ENCODE measurements around the gene KRTAP4-7. TPM values are rescaled to one million over a fixed set of nuclear protein-coding genes. Genes with fewer than 3 reads are reported as not detected.
A peak's percentile ranks its signal among the peaks of the same experiment; 100 is the strongest.
"Not testable (repeated sequence)": the region's sequence is repeated elsewhere in the genome, so short reads cannot be mapped to it uniquely, and the experiment has no call there.

The KRTAP4-7 gene
- total RNA-seq, 1 donor from 2014 or later: not detected

DNA sequence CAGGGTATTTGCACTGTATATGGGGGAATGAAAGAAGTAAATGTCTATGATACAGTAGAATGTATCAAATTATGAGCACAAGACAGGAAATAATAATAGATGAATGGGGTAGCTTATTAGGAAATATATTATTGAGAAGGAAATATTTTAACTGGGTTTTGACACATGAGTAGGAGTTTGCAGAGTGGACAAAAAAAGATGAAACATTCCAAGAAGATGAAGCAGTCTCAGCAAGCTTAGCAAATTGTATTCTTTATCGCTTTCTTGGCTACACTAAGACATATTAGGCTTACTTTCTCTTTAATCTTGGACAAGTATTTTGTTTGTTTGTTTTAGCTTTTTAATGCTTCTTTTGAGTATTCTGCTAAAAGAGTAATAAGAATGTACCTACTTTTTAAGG, 19.9 kb downstream of the KRTAP4-7 start:
- Mint-ChIP-seq H3K36me3 (ENCODE audit: low read depth) (no peaks in the 10 kb centered on the region), H3K9me3 (ENCODE audit: low read depth) (no peaks in the 10 kb centered on the region), H3K4me1 (ENCODE audit: low read depth) (peaks cover 36% of the 10 kb centered on the region), H3K27ac (ENCODE audit: unreplicated experiment) (no peak overlapping the region), H3K27me3 (ENCODE audit: low read depth) (no peaks in the 10 kb centered on the region), H3K4me3 (ENCODE audit: unreplicated experiment) (no peak overlapping the region)
- DNase-seq (ENCODE audit: low spot score): no peak
- no peak for TF ChIP-seq CTCF (IDR thresholded peaks at IDR 0.05)

GRCh38 chr17:41104386-41105038, 20.6 kb downstream of the KRTAP4-7 start:
- H3K27me3 Mint-ChIP-seq (ENCODE audit: low read depth); H3K36me3 Mint-ChIP-seq (ENCODE audit: low read depth); H3K4me3 Mint-ChIP-seq (ENCODE audit: unreplicated experiment); H3K9me3 Mint-ChIP-seq (ENCODE audit: low read depth); DNase-seq (ENCODE audit: low spot score): not testable (repeated sequence)
- peak overlapping the region; percentile 9 for H3K27ac Mint-ChIP-seq (ENCODE audit: unreplicated experiment)
- peaks cover 32% of the 10 kb centered on the region for H3K4me1 Mint-ChIP-seq (ENCODE audit: low read depth)

- H3K36me3 Mint-ChIP-seq (ENCODE audit: low read depth); H3K27me3 Mint-ChIP-seq (ENCODE audit: low read depth); H3K4me3 Mint-ChIP-seq (ENCODE audit: unreplicated experiment); H3K9me3 Mint-ChIP-seq (ENCODE audit: low read depth); DNase-seq (ENCODE audit: low spot score): not testable (repeated sequence)
- peaks cover 24% of the 10 kb centered on the region for H3K4me1 Mint-ChIP-seq (ENCODE audit: low read depth)
- H3K27ac Mint-ChIP-seq (ENCODE audit: unreplicated experiment): peak within 1 kb of the TSS; percentile 9
These were observed 21.4 kb downstream of the KRTAP4-7 start, which contains the start of gene KRTAP4-9 for GRCh38 chr17:41105347-41105746. TSS of gene KRTAP4-9 (plus strand) at chr17:41105389. CDS start at chr17:41105389, 0 bp downstream.

- H3K27me3 Mint-ChIP-seq (ENCODE audit: low read depth): no peaks in the 10 kb centered on the region
These were observed 24.0 kb downstream of the KRTAP4-7 start for GRCh38 chr17:41107941-41108450.

GRCh38 chr17:41108728-41109386, 24.9 kb downstream of the KRTAP4-7 start:
- not testable (repeated sequence) for DNase-seq (ENCODE audit: low spot score); H3K27ac Mint-ChIP-seq (ENCODE audit: unreplicated experiment); H3K27me3 Mint-ChIP-seq (ENCODE audit: low read depth); H3K4me3 Mint-ChIP-seq (ENCODE audit: unreplicated experiment); H3K9me3 Mint-ChIP-seq (ENCODE audit: low read depth); H3K36me3 Mint-ChIP-seq (ENCODE audit: low read depth)
- H3K4me1 Mint-ChIP-seq (ENCODE audit: low read depth): peaks cover 15% of the 10 kb centered on the region

More at GRCh38 chr17:41107941-41108450, 24.0 kb downstream of the KRTAP4-7 start:
- Mint-ChIP-seq H3K4me1 (ENCODE audit: low read depth) (peaks cover 23% of the 10 kb centered on the region), H3K4me3 (ENCODE audit: unreplicated experiment) (no peak overlapping the region), H3K27ac (ENCODE audit: unreplicated experiment) (no peak overlapping the region), H3K9me3 (ENCODE audit: low read depth) (peaks cover 7% of the 10 kb centered on the region), H3K36me3 (ENCODE audit: low read depth) (no peaks in the 10 kb centered on the region)
- no peak for TF ChIP-seq CTCF (IDR thresholded peaks at IDR 0.05)
- DNase-seq (ENCODE audit: low spot score): no peak

GRCh38 chr17:41111151-41111885, 27.4 kb downstream of the KRTAP4-7 start:
- DNase-seq (ENCODE audit: low spot score): no peak
- Mint-ChIP-seq H3K27ac (ENCODE audit: unreplicated experiment) (no peak overlapping the region), H3K4me1 (ENCODE audit: low read depth) (no peaks in the 10 kb centered on the region), H3K4me3 (ENCODE audit: unreplicated experiment) (no peak overlapping the region), H3K27me3 (ENCODE audit: low read depth) (no peaks in the 10 kb centered on the region), H3K36me3 (ENCODE audit: low read depth) (no peaks in the 10 kb centered on the region), H3K9me3 (ENCODE audit: low read depth) (peaks cover 9% of the 10 kb centered on the region)
- TF ChIP-seq CTCF (IDR thresholded peaks at IDR 0.05): no peak

Data from chondrocyte (in vitro differentiated cells).